Measurements from ENCODE around the gene ZNF143. TPM values are rescaled to one million over a fixed set of nuclear protein-coding genes. Genes with fewer than 3 reads are reported as not detected.

ZNF143 gene
- total and polyA plus RNA-seq, 10 donors = 12.1 to 42.5 (median 32.9) TPM

- 82 to 92% (median 87%) methylated on average over 9 of the region's 9 CpGs for WGBS, 5 donors
- intact Hi-C loops (cut with DNase I; ENCODE audit: low total_unique reads) = no loop called here
- DNase-seq = no peak
- TF ChIP-seq CTCF (IDR thresholded peaks at IDR 0.05 in 8 of 11, conservative IDR thresholded peaks at IDR 0.05 in 3 of 11) (no peak), POLR2AphosphoS5 (IDR thresholded peaks at IDR 0.05) (no peak), POLR2A (IDR thresholded peaks at IDR 0.05) (no peak)
- Histone ChIP-seq H3K36me3 (no peaks in the 10 kb centered on the region), H3K27ac (peak overlapping the region in 4 of 8 donors; percentile 76 to 83 (median 80)), H3K4me1 (peaks cover 3 to 63% (median 38%) of the 10 kb centered on the region in 6 donors), H3K9me3 (no peaks in the 10 kb centered on the region), H3K4me3 (no peak overlapping the region), H3K27me3 (replicated peaks in 1 of 7) (no peaks in the 10 kb centered on the region)
Measured at GRCh38 chr11:9570313-9571025, 109.7 kb downstream of the ZNF143 start.

- H3K9me3 ChIP-seq = no peaks in the 10 kb centered on the region
- intact Hi-C loops (cut with DNase I; ENCODE audit: low total_unique reads) = no loop called here
- peaks cover 6 to 71% (median 45%) of the 10 kb centered on the region in 6 donors for H3K4me1 ChIP-seq
- H3K27ac ChIP-seq = no peak overlapping the region
- no peak for DNase-seq
- H3K36me3 ChIP-seq = no peaks in the 10 kb centered on the region
- 82 to 90% (median 89%) methylated on average over 8 of the region's 8 CpGs for WGBS, 5 donors
- no peaks in the 10 kb centered on the region for H3K27me3 ChIP-seq (replicated peaks in 1 of 7)
- H3K4me3 ChIP-seq = no peak overlapping the region
- no peak for TF ChIP-seq CTCF (IDR thresholded peaks at IDR 0.05 in 8 of 11, conservative IDR thresholded peaks at IDR 0.05 in 3 of 11)
Measured at GRCh38 chr11:9571071-9571762, 110.4 kb downstream of the ZNF143 start.

- Histone ChIP-seq H3K27me3 (replicated peaks in 1 of 7) (no peaks in the 10 kb centered on the region), H3K4me1 (peaks cover 6 to 76% (median 50%) of the 10 kb centered on the region in 6 donors), H3K36me3 (no peaks in the 10 kb centered on the region), H3K9me3 (no peaks in the 10 kb centered on the region), H3K4me3 (no peak overlapping the region), H3K27ac (no peak overlapping the region)
- intact Hi-C loops (cut with DNase I; ENCODE audit: low total_unique reads) = no loop called here
- no peak for TF ChIP-seq POLR2AphosphoS5 (IDR thresholded peaks at IDR 0.05)
- no peak for TF ChIP-seq POLR2A (IDR thresholded peaks at IDR 0.05)
- 96 to 97% (median 97%) methylated on average over 6 of the region's 6 CpGs for WGBS, 5 donors
- DNase-seq = no peak
Measured at GRCh38 chr11:9571763-9572115, 110.9 kb downstream of the ZNF143 start.

- H3K36me3 ChIP-seq = peaks cover 0 to 7% (median 0%) of the 10 kb centered on the region in 6 donors
- 0 to 1% (median 0%) methylated on average over 36 to 73 of the region's 73 CpGs for WGBS, 5 donors
- peaks cover 6 to 86% (median 58%) of the 10 kb centered on the region in 6 donors for H3K4me1 ChIP-seq
- no peaks in the 10 kb centered on the region for H3K9me3 ChIP-seq
- TF ChIP-seq POLR2A (IDR thresholded peaks at IDR 0.05) (peak; percentile 10 to 46 (median 45)), CTCF (IDR thresholded peaks at IDR 0.05 in 8 of 11, conservative IDR thresholded peaks at IDR 0.05 in 3 of 11) (peak in 1 of 11 experiments; percentile 16), POLR2AphosphoS5 (IDR thresholded peaks at IDR 0.05) (peak; percentile 74 to 90 (median 82))
- peak within 1 kb of the TSS; percentile 81 to 97 (median 89) for H3K27ac ChIP-seq
- H3K27me3 ChIP-seq (replicated peaks in 1 of 7) = no peaks in the 10 kb centered on the region
- peak within 1 kb of the TSS; percentile 68 to 97 (median 90) for H3K4me3 ChIP-seq
- intact Hi-C loops (cut with DNase I; ENCODE audit: low total_unique reads) = no loop called here
- peak; percentile 99 for DNase-seq
Measured at GRCh38 chr11:9573052-9573774, 112.4 kb downstream of the ZNF143 start, which contains the start of gene WEE1. Gene WEE1 (plus strand): TSS chr11:9573670. CDS start chr11:9573934, 264 bp downstream.
